HEK293 (cell line): ENCODE data around the gene AGAP1.

Source experiments
- KLF9 ChIP-seq: fragments of 450-650 bp; formaldehyde crosslinking; IDR thresholded peaks from 2 replicates; pipeline ENCODE4 v1.5.1; 2016; ENCODE audit warnings: missing biosample characterization, missing genetic modification characterization, low read depth
- ZBTB44 ChIP-seq: fragments of 450-650 bp; IDR thresholded peaks from 2 replicates; pipeline ENCODE4 v1.5.1; 2018; ENCODE audit warnings: missing biosample characterization, mild to moderate bottlenecking, missing genetic modification characterization
- ZNF2 ChIP-seq: fragments of 450-650 bp; formaldehyde crosslinking; IDR thresholded peaks from 2 replicates; pipeline ENCODE4 v1.5.1; 2016; ENCODE audit warnings: missing biosample characterization, missing genetic modification characterization
- ZNF792 ChIP-seq: fragments of 450-650 bp; formaldehyde crosslinking; IDR thresholded peaks from 2 replicates; pipeline ENCODE4 v1.5.1; 2016; ENCODE audit warnings: missing biosample characterization, missing genetic modification characterization

- TF ChIP-seq ZBTB44 (tag by site-specific recombination) = no peak
- no peak for TF ChIP-seq ZNF792
- TF ChIP-seq KLF9 = no peak
- TF ChIP-seq ZNF2 (tag by site-specific recombination) = no peak
Observed at GRCh38 chr2:235506291-235506996, 12.6 kb downstream of the AGAP1 start.
